SJSA1 (cell line): ENCODE results near the gene CES1. TPM values are rescaled to one million over a fixed set of nuclear protein-coding genes. Genes with fewer than 3 reads are reported as not detected.
"Not testable (repeated sequence)": the region's sequence is repeated elsewhere in the genome, so short reads cannot be mapped to it uniquely, and the experiment has no call there.

Experiments used
- DNase-seq, 2 experiments: peaks; one replicate each; pipeline ENCODE4 v3.0.0-alpha.2; 2015 to 2020; ENCODE audit warnings: low spot score in 2 of 2, low read depth in 1 of 2
- H3K27ac ChIP-seq: fragments of 250-450 bp; sonication (Bioruptor Pico); 2 replicates; pipeline ENCODE4 v1.5.1; 2020; ENCODE audit warnings: mild to moderate bottlenecking, moderate library complexity
- H3K27me3 ChIP-seq: fragments of 250-450 bp; sonication (Bioruptor Pico); replicated peaks from 2 replicates; pipeline ENCODE4 v1.5.1; 2020; ENCODE audit warnings: mild to moderate bottlenecking, moderate library complexity
- H3K36me3 ChIP-seq: fragments of 250-450 bp; sonication (Bioruptor Pico); 2 replicates; pipeline ENCODE4 v1.5.1; 2020; ENCODE audit warnings: mild to moderate bottlenecking
- H3K4me1 ChIP-seq: fragments of 250-450 bp; sonication (Bioruptor Pico); replicated peaks from 2 replicates; pipeline ENCODE4 v1.6.1; 2021; ENCODE audit warnings: mild to moderate bottlenecking
- H3K4me3 ChIP-seq: fragments of 250-450 bp; sonication (Bioruptor Pico); 2 replicates; pipeline ENCODE4 v1.5.1; 2020; ENCODE audit warnings: mild to moderate bottlenecking
- H3K9me3 ChIP-seq: fragments of 250-450 bp; sonication (Bioruptor Pico); replicated peaks from 2 replicates; pipeline ENCODE4 v1.5.1; 2020; ENCODE audit warnings: mild to moderate bottlenecking
- total RNA-seq: library from RNA; depleted of rRNA; stranded (reverse); fragments of >200 nt; shearing (Covaris generic); gene quantifications from 2 replicates; pipeline ENCODE4 v1.2.3, GENCODE V29; 2014; rRNA removed

The CES1 gene
- total RNA-seq, 1 experiment from 2014 or later = not detected

DNA sequence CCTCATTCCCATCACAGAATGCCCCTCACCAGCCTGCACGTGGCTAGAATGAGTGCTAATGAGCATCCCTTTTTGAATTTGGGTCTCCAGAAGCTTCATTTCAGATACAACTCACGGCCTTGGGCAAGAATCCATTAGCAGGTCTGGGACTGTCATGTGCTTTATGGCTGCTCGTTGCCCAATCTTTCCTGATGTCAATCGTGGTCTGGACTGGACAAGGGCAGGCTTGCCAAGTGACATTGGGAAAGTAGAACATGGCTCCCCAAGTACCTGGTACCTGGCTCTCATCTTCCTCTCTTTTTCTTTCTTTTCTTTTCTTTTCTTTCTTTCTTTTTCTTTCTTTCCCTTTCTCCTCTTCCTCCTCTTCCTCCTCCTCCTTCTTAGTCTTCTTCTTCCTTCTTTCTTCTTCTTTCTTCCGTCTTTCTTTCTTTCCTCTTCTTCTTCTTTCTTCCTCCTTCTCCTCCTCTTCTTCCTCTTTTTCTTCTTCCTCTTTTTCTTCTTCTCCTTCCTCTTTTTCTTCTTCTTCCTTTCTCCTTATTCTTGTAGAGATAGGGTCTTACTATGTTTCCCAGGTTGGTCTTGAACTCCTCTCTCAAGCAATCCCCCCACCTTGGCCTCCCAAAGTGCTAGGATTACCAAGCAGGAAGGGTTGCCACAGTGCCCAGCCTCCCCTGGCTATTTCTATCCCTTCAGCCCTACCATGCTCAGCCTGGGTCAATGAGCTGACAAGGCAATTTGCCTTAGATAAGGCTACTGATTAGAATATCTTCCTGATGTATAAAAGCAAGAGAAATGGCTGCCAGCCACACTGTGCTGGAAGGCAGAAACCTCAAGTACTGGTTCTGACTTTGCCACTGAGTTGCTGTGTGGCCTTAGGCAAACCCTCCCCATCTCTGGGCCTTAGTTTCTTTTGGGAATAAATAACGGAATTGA, 75.0 kb downstream of the CES1 start:
- H3K27me3 ChIP-seq, DNase-seq, H3K36me3 ChIP-seq, H3K9me3 ChIP-seq, H3K4me3 ChIP-seq, H3K4me1 ChIP-seq, H3K27ac ChIP-seq: not testable (repeated sequence)

DNA sequence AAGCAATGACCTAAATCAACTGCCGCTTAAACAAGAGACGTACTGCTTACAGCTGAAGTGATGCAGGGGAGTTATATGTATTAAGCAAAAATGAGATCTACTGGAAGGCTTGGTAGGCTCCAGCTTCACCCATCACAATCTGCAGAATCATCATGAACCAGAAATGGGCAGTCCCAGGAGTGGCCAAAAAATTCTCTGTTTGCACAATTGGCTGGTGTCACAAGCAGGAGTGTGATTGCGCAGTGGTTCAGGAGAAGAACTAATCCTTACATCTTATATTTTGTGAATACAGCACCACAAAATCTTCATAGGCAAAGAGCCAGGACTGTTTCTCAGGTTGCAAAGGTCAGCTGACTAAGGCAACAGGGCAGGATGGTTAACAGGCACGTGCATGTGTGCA, 75.9 kb downstream of the CES1 start:
- Histone ChIP-seq H3K36me3 (no peaks in the 10 kb centered on the region), H3K9me3 (no peaks in the 10 kb centered on the region; the same call in 1 of the 2 replicates), H3K27ac (no peak overlapping the region), H3K27me3 (no peaks in the 10 kb centered on the region; the same call in 1 of the 2 replicates), H3K4me1 (no peaks in the 10 kb centered on the region), H3K4me3 (no peak overlapping the region)
- DNase-seq = no peak

DNA sequence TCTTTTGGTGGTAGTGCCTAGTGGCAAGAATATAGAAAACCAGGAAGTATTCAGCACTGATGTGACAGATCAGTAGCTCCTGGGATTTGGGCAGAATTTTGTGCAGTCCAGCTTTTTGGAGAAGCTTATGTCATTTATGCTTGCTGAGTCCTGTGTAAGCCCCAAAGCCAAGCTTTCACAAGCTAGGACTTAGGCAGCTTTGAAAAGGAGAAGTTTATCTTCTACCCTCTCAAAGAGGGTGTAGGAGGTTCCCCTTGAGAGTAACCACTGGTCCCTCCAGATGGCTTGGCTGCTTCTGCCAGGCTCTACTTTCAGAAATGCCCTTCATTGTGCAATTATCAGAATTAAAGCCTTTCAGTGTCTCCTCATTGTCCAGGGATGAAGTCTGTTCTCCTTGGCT, 78.8 kb downstream of the CES1 start:
- no peak for DNase-seq
- Histone ChIP-seq H3K4me3 (no peak overlapping the region), H3K27me3 (no peaks in the 10 kb centered on the region), H3K9me3 (no peaks in the 10 kb centered on the region; the same call in 1 of the 2 replicates), H3K36me3 (no peaks in the 10 kb centered on the region), H3K27ac (no peak overlapping the region), H3K4me1 (no peaks in the 10 kb centered on the region)

DNA sequence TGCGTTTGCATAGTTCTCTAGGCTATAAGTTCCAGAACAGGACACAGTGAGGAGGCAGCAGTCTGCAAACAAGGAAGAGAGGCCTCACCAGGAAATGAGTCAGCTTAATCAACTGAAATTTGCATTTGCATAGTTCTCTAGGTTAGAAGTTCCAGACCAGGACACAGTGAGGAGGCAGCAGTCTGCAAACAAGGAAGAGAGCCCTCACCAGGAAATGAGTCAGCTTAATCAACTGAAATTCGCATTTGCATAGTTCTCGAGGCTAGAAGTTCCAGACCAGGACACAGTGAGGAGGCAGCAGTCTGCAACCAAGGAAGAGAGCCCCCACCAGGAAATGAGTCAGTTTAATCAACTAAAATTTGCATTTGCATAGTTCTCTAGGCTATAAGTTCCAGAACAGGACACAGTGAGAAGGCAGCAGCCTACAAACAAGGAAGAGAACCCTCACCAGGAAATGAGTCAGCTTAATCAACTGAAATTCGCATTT, 79.7 kb downstream of the CES1 start:
- H3K9me3 ChIP-seq, H3K36me3 ChIP-seq, H3K27me3 ChIP-seq, H3K4me1 ChIP-seq, H3K4me3 ChIP-seq, H3K27ac ChIP-seq, DNase-seq: not testable (repeated sequence)

Other genes with a start within 250 kb of the CES1 start
- not detected in 2 replicates for gene SLC6A2, start 177.1 kb downstream of the CES1 start, total RNA-seq
- not detected in 2 replicates for gene CES5A, start 42.3 kb upstream of the CES1 start, total RNA-seq